ENCODE measurements around the gene PSAT1. TPM values are rescaled to one million over a fixed set of nuclear protein-coding genes. Genes with fewer than 3 reads are reported as not detected.

PSAT1 gene
- total and polyA plus RNA-seq, 2 of the 8 experiments (the other 6 are each of a cell fraction or from before 2014, with no cell fraction given), result 204 to 341 TPM

DNA sequence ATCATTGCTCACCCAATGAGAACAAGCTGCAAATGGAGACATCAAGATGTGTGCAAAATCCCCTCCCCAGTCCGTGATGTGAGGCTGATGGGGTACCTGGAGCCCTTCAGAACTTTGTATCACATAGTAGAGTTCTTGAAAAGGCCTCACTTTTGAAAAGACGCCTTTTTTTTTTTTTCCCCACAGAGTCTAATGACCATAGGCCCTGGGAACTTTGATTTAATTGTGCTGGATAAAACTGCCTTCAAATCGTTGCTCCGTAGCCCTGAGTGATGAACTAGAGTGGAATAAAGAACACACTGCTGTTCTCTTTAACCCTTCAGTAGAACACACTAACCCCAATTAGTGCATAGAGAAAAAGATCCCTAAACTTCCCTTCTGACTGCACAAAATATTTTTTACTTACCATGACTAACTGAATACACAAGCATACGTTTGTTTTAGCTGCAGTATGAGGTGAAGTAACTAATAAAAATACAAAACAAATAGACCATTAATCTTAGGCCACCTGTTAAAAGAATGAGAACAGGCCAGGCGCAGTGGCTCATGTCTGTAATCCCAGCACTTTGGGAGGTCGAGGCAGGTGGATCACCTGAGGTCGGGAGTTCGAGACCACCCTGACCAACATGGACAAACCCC, 15.1 kb downstream of the PSAT1 start:
- H2BK20ac ChIP-seq (ENCODE audit: low read length), result no peak overlapping the region
- H2BK5ac ChIP-seq (ENCODE audit: low read depth, low read length), result no peak overlapping the region
- no peak overlapping the region for H3K18ac ChIP-seq (ENCODE audit: extremely low read depth, low read length)
- no peak overlapping the region for H3K14ac ChIP-seq (ENCODE audit: insufficient read length)
- H3K23ac ChIP-seq (ENCODE audit: insufficient read length), result no peak overlapping the region
- no peak overlapping the region for H2AFZ ChIP-seq (ENCODE audit: low read length)
- no peaks in the 10 kb centered on the region for H3K27me3 ChIP-seq (replicated peaks in 1 of 4; ENCODE audit: control insufficient read depth in 3 of 4, extremely low read depth in 1 of 4, insufficient read depth in 3 of 4, low read length in 3 of 4)
- H3K79me2 ChIP-seq (ENCODE audit: control insufficient read depth in 1 of 2, insufficient read depth in 2 of 2, low read length in 2 of 2), result peaks cover 0 to 76% of the 10 kb centered on the region in 2 experiments; a peak in 2 of 4 replicates
- H3K27ac ChIP-seq (ENCODE audit: low read depth, low read length), result no peak overlapping the region
- H3K79me1 ChIP-seq (ENCODE audit: low read depth, low read length), result peaks cover 7% of the 10 kb centered on the region
- H4K5ac ChIP-seq (ENCODE audit: insufficient read length, low read depth, low read length), result no peak overlapping the region
- H3K36me3 ChIP-seq (ENCODE audit: control insufficient read depth in 2 of 4, insufficient read depth in 4 of 4, low read length in 3 of 4), result peaks cover 30 to 100% (median 75%) of the 10 kb centered on the region in 4 experiments
- TF ChIP-seq CBX8 (IDR thresholded peaks at IDR 0.05; ENCODE audit: borderline replicate concordance, low read depth, low read length) (no peak), RXRA (IDR thresholded peaks at IDR 0.05; ENCODE audit: insufficient read depth, low read depth, low read length) (no peak), SIRT6 (IDR thresholded peaks at IDR 0.05; ENCODE audit: low read length) (no peak), POLR2A (IDR thresholded peaks at IDR 0.05; ENCODE audit: control extremely low read depth in 1 of 2, low read depth in 2 of 2, low read length in 2 of 2) (peak in 1 of 2 experiments; percentile 37; a peak in 1 of 3 replicates)
- H2AK5ac ChIP-seq (ENCODE audit: low read depth, low read length), result no peak overlapping the region
- WGBS, 2 experiments (ENCODE audit: extremely low coverage in 1 of 2, insufficient coverage in 1 of 2, insufficient read length in 1 of 2, insufficient replicate concordance in 2 of 2, low coverage in 1 of 2, low lambda C conversion rate in 2 of 2, missing lambda C conversion rate in 1 of 2), result 91% methylated on average over 9 of the region's 9 CpGs; no CpG with 5 or more reads in 1 of the 2 experiments
- no peak overlapping the region for H3K4me2 ChIP-seq (ENCODE audit: insufficient read depth in 1 of 2, low read depth in 2 of 2, low read length in 2 of 2)
- no peak overlapping the region for H2BK12ac ChIP-seq (ENCODE audit: low read depth, low read length)
- no peak overlapping the region for H2BK120ac ChIP-seq (replicated peaks; ENCODE audit: low read depth, low read length)
- no peak for DNase-seq (ENCODE audit: low read depth in 1 of 2, low spot score in 2 of 2)
- no peaks in the 10 kb centered on the region for H3K4me1 ChIP-seq (replicated peaks in 1 of 4; ENCODE audit: control insufficient read depth in 3 of 4, insufficient read depth in 4 of 4, low read length in 3 of 4)
- FAIRE-seq, result no peak
- H3K9ac ChIP-seq (replicated peaks in 1 of 4; ENCODE audit: extremely low read depth in 1 of 4, low read depth in 3 of 4, low read length in 3 of 4), result no peak overlapping the region
- H4K91ac ChIP-seq (replicated peaks; ENCODE audit: insufficient read length, low read length), result no peak overlapping the region
- H3K56ac ChIP-seq (replicated peaks; ENCODE audit: insufficient read length, low read depth, low read length), result no peak overlapping the region
- H3K23me2 ChIP-seq (ENCODE audit: low read depth, low read length), result no peaks in the 10 kb centered on the region
- no peak overlapping the region for H3K4ac ChIP-seq (replicated peaks; ENCODE audit: insufficient read length, low read depth, low read length)
- POLR2A ChIA-PET (ENCODE audit: partially characterized antibody), result interaction anchor here (0.5 to 27.8 kb wide), 12 partner anchors 13 to 352 kb away, joined by 3 to 936 read pairs (median 5); partner anchors contain the start of genes CEP78 and PSAT1
- CTCF ChIA-PET (ENCODE audit: partially characterized antibody), result interaction anchor here (0.6 kb wide), 1 partner anchor 10 kb away, joined by 3 read pairs; no protein-coding TSS in a partner anchor
- no peak overlapping the region for H4K8ac ChIP-seq (ENCODE audit: extremely low read depth, insufficient read depth, low read length)
- no peaks in the 10 kb centered on the region for H3K9me3 ChIP-seq (ENCODE audit: insufficient read depth in 2 of 2, low read depth in 1 of 2, low read length in 1 of 2)
- H4K20me1 ChIP-seq (replicated peaks in 1 of 2; ENCODE audit: control insufficient read depth in 1 of 2, insufficient read depth in 2 of 2, low read length in 2 of 2), result peaks cover 25 to 27% of the 10 kb centered on the region in 2 experiments
- H3K4me3 ChIP-seq (ENCODE audit: extremely low read depth in 1 of 4, insufficient read depth in 2 of 4, low read depth in 3 of 4, low read length in 4 of 4), result no peak overlapping the region
- no peak overlapping the region for H2BK15ac ChIP-seq (ENCODE audit: low read length)

All from H1 (cell line).